GM21737 (cell line): Measurements from ENCODE around the gene TCHP.

ENCODE experiments used
- ATAC-seq: cut with Tn5 transposase; IDR thresholded peaks from one replicate; pipeline ENCODE4 v1.9.1; 2021; ENCODE audit warnings: mild to moderate bottlenecking, moderate library complexity; ENCODE audit not compliant: unreplicated experiment

Gene TCHP

DNA sequence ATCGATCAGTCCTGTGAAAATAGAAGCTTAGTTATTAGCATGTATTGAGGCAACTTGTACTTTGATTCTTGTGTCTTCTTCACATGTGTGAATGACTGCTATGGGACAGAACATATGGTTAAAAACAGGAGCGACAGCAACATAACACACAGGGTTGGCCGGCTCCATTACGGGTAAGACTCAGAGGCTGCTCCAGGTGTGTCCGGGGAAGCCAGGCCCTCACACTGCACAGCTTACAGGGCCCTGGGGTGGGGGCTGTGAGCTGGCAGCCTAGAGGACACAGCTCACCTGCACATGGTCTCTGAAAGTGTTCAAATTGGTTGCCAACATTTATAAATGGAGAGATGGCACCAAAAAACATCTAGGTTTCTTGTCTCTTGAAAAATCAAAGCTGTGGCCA, 31.1 kb downstream of the TCHP start:
- ATAC-seq, result no peak

DNA sequence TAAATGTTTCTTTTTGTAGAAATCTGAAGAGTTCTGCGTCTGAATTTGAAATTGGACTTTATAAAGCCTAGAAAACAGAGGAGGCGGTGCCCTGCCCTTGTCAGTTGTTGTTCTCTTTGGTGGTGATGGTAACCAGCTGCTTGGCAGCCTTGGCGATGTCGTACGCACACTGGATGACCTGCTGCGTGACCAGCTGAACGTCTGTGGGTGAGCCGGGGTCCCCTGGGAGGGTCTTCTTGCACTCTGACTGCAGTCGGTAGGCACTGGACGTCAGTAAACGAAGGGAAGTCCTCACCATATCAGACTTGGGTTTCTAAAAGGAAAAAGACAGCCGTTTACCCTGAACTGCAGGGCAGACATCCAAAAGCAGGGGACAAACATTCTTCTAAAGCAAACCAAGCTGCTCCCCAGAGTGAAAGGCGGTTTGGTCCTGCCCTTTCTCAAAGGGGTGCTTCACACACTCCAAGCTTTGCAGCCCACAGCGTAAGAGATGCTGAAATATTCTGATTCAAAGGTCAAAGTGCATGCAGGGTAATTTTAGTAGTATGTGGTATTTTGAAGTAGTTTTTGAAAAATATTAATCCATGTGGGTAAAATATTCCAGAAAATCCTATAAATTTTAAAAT, 32.9 kb downstream of the TCHP start:
- ATAC-seq, result no peak

DNA sequence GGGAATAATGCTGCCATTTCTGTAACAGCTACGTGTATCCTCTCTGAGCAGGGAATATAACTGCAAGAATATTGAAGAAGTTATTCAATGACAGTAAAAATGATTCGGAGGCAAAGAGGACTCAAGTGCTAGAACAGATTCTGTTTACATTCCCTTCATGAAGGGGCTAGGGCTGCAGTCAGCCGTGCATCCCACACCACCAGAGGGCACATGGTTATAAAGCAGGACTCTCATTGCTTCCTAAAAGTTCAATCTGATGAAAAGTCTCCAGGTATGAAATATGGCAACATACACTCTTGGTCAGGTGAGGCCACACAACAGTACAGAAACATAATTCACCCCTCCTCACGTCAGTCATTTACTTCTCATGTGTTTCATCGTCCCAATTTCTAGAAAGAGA, 34.0 kb downstream of the TCHP start:
- ATAC-seq, result no peak

DNA sequence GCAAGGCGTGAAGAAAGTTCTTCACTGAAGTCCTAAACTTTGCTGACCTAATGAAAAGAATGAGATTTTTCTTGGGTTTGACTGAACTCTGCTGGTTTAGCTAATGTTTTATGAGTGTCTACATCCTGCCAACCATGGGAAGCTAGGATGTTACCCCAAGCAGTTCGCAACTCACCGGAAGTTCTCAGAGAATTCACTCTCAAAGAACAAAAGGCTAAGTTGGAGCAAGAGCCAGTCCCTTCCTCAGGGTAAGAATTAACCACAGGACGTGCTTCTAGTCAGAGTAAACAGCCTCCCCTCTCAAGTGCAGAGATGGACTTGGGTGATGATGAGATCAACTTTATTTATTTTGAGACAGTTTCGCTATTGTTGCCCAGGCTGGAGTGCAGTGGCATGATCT, 37.3 kb downstream of the TCHP start:
- no peak for ATAC-seq

DNA sequence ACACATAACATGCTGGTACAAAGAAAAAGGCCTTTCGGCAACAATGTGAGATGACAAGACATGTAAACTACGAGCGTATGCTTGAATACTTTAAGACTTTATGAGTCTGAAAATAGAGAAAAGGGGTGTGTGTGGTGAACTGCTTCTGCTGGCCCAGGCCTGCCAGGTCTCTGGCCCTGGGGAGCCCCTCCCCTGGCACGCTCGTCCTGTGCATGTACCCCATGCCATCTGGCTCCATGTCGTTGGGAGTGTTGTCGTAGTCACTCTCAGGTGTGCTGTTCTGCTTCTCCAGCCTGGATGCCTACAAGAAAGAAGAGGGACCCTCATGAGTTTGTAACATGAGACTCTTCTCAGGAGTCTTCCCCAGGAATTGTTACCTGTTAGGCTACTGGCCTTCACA, 38.9 kb downstream of the TCHP start:
- ATAC-seq, result no peak

DNA sequence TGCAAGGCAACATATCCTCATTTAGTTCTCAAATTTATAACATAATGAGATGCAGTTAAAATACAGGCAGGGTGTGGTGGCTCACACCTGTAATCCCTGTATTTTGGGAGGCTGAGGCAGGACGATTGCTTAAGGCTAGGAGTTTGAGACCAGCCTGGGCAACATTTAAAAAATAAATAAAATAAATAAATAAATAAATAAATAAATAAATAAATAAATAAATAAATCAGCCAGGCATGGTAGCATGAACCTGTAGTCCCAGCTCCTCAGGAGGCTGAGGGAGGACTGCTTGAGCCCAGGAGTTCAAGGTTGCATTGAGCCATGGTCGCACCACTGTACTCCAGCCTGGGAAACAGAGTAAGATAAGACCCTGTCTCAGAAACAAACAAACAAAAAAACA, 39.4 kb downstream of the TCHP start:
- no peak for ATAC-seq

DNA sequence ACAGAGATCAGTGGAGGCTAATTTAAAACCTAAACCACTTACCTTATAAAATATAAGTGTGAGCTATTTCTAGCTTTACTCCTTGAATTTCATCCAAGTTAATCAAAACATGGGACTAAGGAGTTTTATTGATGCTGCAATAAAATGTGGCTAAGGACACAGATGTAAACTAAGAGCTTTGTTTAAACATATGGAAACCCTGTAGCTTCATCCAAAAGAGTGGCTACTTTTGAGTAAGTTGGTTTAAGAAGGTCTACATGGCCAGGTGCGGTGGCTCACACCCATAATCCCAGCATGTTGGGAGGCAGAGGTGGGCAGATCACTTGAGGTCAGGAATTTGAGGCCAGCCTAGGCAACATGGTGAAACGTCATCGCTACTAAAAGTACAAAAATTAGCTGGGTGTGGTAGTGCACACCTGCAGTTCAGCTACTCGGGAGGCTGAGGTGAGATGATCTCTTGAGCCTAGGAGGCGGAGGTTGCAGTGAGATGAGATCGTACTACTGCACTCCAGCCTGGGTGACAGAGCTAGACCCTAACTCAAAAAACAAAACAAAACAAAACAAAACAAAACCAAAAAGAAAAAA, 40.4 kb downstream of the TCHP start:
- no peak for ATAC-seq

DNA sequence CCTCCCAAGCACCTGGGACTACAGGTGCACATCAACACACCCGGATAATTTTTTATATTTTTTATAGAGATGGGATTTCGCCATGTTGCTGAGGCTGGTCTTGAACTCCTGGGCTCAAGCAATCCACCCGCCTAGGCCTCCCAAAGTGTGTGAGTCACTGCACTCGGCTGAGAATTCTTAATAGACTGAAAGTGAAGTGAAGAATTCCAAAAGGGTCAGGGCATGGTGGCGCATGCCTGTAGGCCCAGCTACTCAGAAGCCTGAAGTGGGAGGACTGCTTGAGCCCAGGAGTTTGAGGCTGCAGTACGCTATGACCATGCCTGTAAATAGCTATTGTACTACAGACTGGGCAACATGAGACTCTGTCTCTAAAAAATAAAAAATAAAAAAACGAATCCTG, 43.7 kb downstream of the TCHP start:
- no peak for ATAC-seq

DNA sequence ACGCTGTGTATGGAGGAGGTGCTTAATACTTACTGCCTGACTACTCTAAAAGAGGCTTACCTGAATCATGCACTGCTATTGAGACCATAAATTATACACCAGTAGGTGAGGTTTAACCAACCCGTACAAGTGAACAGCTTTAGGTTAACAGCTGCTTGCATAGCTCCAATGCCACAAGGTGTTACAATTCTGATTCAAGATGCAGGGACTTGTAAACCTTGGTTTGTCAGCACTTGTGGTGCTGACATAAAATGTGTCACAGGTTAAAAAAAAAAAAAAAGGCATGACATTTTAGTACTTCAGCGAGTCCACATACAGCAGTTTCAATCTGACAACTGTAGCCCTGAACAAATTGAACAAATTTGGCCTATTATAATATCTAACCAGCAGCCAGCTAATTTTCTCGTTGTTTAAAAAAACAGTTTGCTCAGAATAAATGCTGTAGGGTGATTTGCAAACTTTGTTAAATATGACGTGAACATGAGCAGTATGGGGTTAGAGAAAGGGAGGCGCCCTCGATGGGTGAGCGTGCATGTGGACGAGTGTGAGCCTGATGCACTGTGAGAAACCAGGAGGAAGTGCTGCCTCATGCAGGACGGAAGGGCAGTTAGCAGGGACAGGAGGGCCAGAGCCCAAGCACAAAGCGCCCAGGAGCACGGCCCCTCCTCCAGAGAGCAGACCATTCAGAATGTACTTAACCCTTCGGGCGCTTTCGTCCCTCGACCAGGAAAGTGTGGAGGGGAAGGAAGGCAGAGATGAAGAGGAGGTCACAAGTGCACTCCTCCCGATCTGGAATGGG, 44.7 kb downstream of the TCHP start:
- no peak for ATAC-seq

DNA sequence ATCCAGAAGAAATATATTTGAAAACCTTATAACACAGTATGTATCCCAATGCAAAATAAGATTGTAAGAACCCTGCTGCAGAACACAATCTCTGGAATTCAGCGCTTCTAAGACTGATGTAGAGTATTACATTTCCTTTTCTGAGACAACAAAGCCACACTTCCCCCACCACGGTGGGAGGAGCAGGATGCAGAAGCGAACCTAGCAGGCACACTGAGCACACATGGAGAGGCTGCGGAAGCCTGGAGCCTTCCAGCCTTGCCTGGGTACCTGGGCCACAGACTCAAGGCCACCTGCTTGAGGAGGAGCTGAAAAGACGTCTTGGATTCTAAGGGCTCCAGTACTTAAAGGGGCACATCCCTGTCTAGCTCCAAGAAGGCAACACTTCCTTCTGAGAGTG, 46.4 kb downstream of the TCHP start:
- ATAC-seq, result no peak

DNA sequence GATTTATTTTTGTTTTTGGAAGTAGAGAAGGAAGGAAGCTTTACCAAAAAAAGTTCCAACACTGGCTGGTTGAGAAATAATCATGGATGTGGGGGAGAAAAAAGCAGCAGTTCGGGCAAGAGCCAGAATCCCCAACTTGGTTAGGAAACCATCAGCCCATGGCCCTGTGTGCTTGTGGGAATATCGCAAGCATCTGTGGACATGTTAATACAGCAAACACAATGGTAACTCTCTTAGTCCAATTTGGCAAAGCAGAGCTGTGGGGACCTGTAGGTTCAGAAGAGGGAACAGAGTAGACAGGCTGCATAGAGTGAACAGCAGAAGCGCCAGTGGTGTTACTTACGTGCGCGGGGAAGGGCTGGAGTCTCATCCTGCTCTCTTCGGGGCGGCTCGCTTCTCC, 46.8 kb downstream of the TCHP start:
- ATAC-seq, result no peak

DNA sequence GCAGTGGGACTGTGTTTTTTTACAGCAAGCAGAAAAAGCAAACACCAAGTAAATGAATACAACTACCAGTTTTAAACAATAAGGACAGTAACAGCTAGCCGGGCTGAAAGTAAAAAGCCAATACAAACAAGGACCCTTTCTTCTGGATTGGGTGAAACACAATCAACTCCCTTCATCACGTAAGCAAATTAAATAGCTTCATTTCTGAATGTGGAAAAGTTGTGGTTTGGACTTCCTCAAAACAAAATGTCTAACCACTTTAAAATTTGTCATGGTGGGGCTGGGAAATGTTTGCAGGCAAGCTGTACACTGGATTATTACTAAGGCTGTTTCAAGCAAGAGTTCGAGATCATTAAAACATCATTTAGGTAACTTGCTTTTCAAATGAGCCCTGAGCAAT, 47.4 kb downstream of the TCHP start:
- no peak for ATAC-seq

DNA sequence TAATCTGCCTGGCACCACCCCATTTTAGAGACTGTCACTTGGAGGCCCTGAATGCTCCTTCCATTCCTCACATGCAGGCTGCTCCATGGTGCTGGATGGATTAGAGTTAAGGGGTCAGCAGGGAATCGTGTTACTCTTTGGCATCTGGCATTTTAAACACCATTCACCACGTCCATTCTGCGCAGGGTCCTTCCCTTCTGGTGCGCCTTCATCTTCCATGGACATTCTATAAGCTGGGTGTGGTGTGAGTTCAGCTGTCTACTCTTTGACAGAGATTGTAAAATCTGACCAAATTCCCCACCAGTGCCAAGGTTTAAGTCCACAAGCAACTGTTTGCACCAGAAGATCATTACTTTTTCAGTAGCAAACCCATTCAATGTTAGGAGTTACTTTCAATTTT, 48.3 kb downstream of the TCHP start:
- ATAC-seq, result no peak

DNA sequence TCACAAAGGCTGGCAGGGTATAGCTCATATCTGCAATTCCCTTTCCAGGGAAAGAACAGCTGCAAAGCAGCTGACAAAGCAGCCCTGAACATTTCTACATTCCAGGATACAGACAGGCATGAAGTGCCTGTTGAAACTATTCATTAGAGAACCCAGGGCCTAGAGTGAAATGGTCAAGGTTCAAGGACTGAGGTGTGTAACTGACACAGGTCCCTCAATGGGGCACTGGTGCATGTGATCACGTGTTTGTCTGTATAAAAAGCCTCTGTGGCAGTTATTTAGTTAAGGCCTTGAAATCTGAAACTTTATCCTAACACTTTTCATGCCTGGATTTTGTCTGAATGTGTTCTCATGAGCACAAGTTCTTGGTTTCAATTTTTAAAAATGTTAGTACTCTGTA, 49.0 kb downstream of the TCHP start:
- ATAC-seq, result no peak

DNA sequence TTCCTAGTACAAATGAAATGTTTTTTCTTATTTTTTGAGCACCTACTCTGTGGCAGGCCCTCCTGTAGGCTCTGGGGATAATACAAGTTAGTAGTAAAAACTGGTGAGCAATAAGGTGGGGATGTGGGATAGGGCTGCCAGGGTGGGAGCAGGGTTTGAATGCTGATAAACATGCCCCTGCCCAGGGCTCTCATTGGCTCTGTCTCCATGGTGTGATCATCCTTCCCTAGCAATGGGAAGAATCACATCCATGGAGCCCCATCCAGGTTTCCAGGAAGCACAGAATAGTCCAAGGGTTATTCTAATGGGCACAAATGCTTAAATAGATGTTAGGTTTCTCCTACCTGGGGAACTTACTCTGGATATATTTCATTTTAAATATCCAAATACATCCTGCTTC, 50.6 kb downstream of the TCHP start:
- ATAC-seq, result no peak

DNA sequence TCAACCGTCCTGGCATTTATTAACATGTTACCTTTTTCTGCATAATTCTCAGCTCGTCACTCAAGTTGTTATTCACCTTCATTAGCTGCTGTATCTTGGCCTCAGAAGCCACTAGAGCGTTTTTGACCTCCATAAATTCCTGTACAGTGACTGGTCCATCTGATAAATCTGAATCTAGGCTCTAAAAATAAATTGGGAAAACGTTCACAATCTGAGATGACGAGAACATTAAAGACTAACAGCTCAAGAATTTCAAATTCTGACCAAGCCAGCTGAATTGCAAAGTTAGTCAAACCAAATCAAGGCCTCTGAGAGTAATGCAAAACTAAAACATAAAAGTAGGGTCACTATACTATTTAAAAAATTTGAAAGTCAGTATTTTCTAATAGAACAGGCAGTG, 51.1 kb downstream of the TCHP start:
- no peak for ATAC-seq

DNA sequence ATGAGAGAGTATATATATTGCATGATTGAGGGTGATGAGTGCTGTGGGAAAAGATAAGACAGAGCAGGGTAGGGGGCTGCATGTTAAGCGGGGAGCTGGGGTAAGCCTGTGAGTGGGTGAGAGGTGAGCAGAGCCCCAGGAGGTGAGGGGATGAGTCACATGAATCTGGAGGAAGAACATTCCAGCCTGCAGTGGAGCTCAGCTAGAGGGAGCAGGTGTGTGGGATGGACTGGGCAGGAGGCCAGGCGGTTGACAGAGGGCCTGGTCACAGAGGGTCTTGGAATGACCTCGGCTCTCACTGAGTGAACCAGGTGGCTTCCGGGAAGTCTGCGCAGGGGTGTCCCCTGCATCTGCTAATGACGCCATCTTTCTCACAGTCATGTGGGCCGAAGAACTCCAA, 51.7 kb downstream of the TCHP start:
- no peak for ATAC-seq

DNA sequence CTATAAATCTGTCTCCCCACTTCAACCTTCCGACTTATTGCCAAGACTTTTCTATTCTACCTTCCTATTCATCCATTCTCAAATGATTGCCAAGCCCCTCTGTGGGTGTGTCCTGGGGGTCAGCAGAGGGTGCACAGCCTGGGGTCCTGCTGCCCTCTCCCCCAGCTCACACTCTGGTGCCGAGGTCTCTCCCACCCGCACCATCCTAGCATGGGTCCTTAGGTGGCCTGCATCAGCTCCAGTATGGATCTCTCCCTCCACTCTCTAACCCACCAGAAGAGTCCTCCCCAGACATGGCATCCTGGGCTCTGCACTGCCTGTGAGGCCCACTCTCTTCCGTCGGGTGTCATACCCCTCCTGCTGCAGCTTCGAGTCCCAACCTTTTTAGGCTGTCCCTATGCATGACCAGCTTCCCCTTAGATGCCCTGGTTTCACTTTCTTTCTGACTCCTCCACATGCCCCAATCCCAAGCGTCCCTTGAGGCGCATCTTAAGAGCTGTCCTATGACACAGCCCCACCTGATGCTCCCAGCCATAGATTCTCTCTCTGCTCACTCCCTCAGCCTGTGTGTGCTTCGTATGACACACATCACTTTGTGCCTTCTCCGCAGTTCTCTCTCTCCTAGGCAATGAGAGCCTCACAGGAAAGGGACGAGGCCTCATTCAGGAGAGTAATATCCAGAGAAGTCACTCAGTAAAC, 52.2 kb downstream of the TCHP start:
- ATAC-seq, result no peak

DNA sequence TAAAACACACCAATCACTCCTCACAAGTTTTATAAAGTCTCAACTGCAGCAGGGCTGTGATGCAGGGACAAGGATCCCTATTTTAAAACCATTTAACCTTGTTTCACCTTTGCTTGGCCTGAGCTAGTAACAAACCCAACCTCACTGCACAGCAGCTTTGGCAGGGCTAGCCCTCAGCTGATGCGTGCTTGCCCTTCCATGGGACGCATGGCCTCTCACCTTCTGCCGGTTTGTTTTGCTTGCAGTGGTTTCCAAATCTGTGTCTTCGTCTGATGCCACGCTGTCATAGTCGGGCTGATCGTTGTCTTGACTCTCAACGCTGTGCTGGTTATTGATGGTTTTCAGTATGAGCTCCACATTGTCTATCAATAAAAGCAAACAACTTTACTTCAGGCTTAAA, 52.8 kb downstream of the TCHP start:
- no peak for ATAC-seq

DNA sequence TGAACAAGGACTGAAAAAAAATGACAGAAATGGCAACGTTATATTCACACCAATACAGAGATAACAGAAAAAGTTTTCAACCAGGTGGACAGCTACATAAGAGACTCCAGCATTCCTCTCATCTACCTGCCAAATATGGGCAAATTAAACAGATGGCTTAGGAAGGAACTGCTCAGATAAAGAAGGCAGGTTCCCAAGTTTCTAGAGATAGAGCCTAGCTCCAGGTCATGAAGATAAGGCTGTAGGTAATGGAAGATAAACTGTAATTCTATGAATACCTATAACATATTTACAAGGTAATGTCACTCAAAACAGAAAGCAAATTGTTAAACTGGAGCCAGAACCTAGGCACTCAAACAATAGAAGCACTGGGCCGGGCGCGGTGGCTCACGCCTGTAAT, 53.6 kb downstream of the TCHP start:
- ATAC-seq, result no peak

DNA sequence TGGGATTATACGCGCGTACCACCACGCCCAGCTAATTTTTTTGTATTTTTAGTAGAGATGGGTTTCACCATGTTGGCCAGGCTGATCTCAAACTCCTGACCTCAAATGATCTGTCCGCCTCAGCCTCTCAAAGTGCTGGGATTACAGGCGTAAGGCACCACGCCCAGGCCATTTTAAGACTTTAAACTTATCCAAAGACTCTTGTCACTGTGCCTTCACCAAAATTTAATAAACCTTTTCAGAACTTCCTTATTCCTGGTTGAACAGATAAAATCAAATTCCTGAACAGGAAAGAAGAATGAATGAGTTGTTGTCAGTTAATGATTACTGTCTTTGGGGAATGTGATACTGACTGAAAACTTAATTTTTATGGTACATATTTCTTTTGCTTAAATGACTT, 58.3 kb downstream of the TCHP start:
- no peak for ATAC-seq
